WTC11 (cell line): Measurements from ENCODE around the gene CPT1B.

Experiments used
- ATF3 ChIP-seq: sonication (generic); formaldehyde crosslinking; conservative IDR thresholded peaks from 2 replicates; pipeline ENCODE4 v1.8.1; 2022; ENCODE audit warnings: mild to moderate bottlenecking, missing genetic modification reagents
- CTCF ChIP-seq: fragments of 200-600 bp; IDR thresholded peaks from 2 replicates; pipeline ENCODE4 v1.8.0; 2022; ENCODE audit warnings: antibody characterized with exemption
- HMGA2 ChIP-seq: fragments of 250-450 bp; sonication (Bioruptor Pico); IDR thresholded peaks from 2 replicates; pipeline ENCODE4 v1.4.0; 2021; ENCODE audit warnings: mild to moderate bottlenecking, moderate library complexity

GRCh38 chr22:50602338-50602700 lies 24.1 kb upstream of the CPT1B start:
- TF ChIP-seq ATF3 (no peak), CTCF (no peak), HMGA2 (no peak)
